GM12878 (cell line): ENCODE data around the gene PEF1. TPM values are rescaled to one million over a fixed set of nuclear protein-coding genes. Genes with fewer than 3 reads are reported as not detected.

ENCODE experiments used
- ATAC-seq: fragments of 200-7000 bp; cut with Tn5 transposase; 3 replicates; pipeline ENCODE4 v1.9.1; 2020; ENCODE audit warnings: mild to moderate bottlenecking, moderate library complexity
- BruUV-seq: library from RNA; stranded (reverse); fragments of 400-500 nt; replicated peaks from 2 replicates; lab custom pipeline; 2021; lab: Mats Ljungman, UMichigan
- CTCF ChIA-PET: fragments of 300-600 bp; sonication (Branson Sonifier 250); formaldehyde crosslinking; extraction: SDS; loops from one replicate; lab custom pipeline; 2021; ENCODE audit warnings: inconsistent platforms; lab: Yijun Ruan, JAX
- POLR2A ChIA-PET: fragments of 350-600 bp; formaldehyde crosslinking; extraction: SDS; loops from one replicate; lab custom pipeline; 2021; ENCODE audit warnings: inconsistent platforms; lab: Charles Lee
- RAD21 ChIA-PET: fragments of 300-600 bp; sonication (Branson Sonifier 250); formaldehyde crosslinking; loops from one replicate; lab custom pipeline; 2023; ENCODE audit warnings: antibody characterized with exemption; ENCODE audit not compliant: unreplicated experiment; lab: Charles Lee
- SMC1A ChIA-PET: fragments of 300-600 bp; sonication (Branson Sonifier 250); formaldehyde crosslinking; loops from one replicate; lab custom pipeline; 2023; ENCODE audit not compliant: unreplicated experiment, uncharacterized antibody; lab: Charles Lee
- DNase-seq: peaks from one replicate; pipeline ENCODE4 v3.0.0-alpha.2; 2011; ENCODE audit warnings: low read depth, low spot score
- FAIRE-seq: peaks from 3 replicates; lab custom pipeline; 2011; peaks lifted over from hg19 to GRCh38; lab: Jason Lieb, UNC
- H2AFZ ChIP-seq: 2 replicates; pipeline ENCODE4 v1.6.0; 2011; ENCODE audit warnings: low read depth, low read length, control low read depth; ENCODE audit not compliant: control insufficient read depth
- H3K27ac ChIP-seq: 2 replicates; pipeline ENCODE4 v1.5.1; 2011; ENCODE audit warnings: control low read depth; ENCODE audit not compliant: control insufficient read depth, insufficient read depth
- H3K27me3 ChIP-seq, 2 experiments: replicated peaks in 1 of 2; 2 replicates each; pipeline versions ENCODE4 v1.6.0 to v1.6.1; 2011; ENCODE audit warnings: low read length in 1 of 2; ENCODE audit not compliant: control insufficient read depth in 2 of 2, insufficient read depth in 2 of 2
- H3K36me3 ChIP-seq, 2 experiments: 2 replicates each; pipeline ENCODE4 v1.5.1; 2011; ENCODE audit warnings: low read length in 1 of 2; ENCODE audit not compliant: control insufficient read depth in 2 of 2, insufficient read depth in 2 of 2
- H3K4me1 ChIP-seq: 2 replicates; pipeline ENCODE4 v1.6.1; 2011; ENCODE audit warnings: mild to moderate bottlenecking, low read length, moderate library complexity, mixed read lengths; ENCODE audit not compliant: control insufficient read depth, insufficient read depth
- H3K4me2 ChIP-seq: 2 replicates; pipeline ENCODE4 v1.6.0; 2011; ENCODE audit warnings: control low read depth; ENCODE audit not compliant: control insufficient read depth, insufficient read depth
- H3K4me3 ChIP-seq: fragments of 200-600 bp; sonication (generic); 2 replicates; pipeline ENCODE4 v1.5.1; 2016
- H3K79me2 ChIP-seq: 2 replicates; pipeline ENCODE4 v1.6.0; 2011; ENCODE audit warnings: low read length; ENCODE audit not compliant: control insufficient read depth, insufficient read depth
- H3K9ac ChIP-seq: 2 replicates; pipeline ENCODE4 v1.8.0; 2011; ENCODE audit warnings: low read length, control low read depth, mixed read lengths; ENCODE audit not compliant: control insufficient read depth, insufficient read depth
- H3K9me3 ChIP-seq: replicated peaks from 3 replicates; pipeline ENCODE4 v1.5.1; 2011; ENCODE audit warnings: mild to moderate bottlenecking, low read length; ENCODE audit not compliant: control insufficient read depth, insufficient read depth
- H4K20me1 ChIP-seq: 2 replicates; pipeline ENCODE4 v1.6.0; 2011; ENCODE audit not compliant: control insufficient read depth, insufficient read depth
- ASH2L ChIP-seq: fragments of 300-600, 200-600 bp; sonication (generic); IDR thresholded peaks from 2 replicates; pipeline ENCODE4 v1.6.1; 2017; ENCODE audit warnings: low read depth, mild to moderate bottlenecking, borderline replicate concordance
- E2F8 ChIP-seq: fragments of 450-650 bp; IDR thresholded peaks from 2 replicates; pipeline ENCODE4 v1.6.1; 2018; ENCODE audit warnings: mild to moderate bottlenecking, low read depth, moderate library complexity; ENCODE audit not compliant: partially characterized antibody
- MLLT1 ChIP-seq: fragments of 450-650 bp; IDR thresholded peaks from 2 replicates; pipeline ENCODE4 v1.6.1; 2016; ENCODE audit warnings: mild to moderate bottlenecking
- MTA2 ChIP-seq: fragments of 450-650 bp; IDR thresholded peaks from 2 replicates; pipeline ENCODE4 v1.6.1; 2016; ENCODE audit warnings: low read depth, mild to moderate bottlenecking, moderate library complexity
- PAX8 ChIP-seq: fragments of 450-650 bp; IDR thresholded peaks from 2 replicates; pipeline ENCODE4 v1.6.1; 2017; ENCODE audit warnings: mild to moderate bottlenecking, moderate library complexity
- SKIL ChIP-seq: fragments of 450-650 bp; IDR thresholded peaks from 2 replicates; pipeline ENCODE4 v1.6.1; 2017; ENCODE audit warnings: mild to moderate bottlenecking, low read depth, inconsistent platforms; ENCODE audit not compliant: poor library complexity, severe bottlenecking
- USF2 ChIP-seq: IDR thresholded peaks from 2 replicates; pipeline ENCODE4 v1.6.1; 2011; ENCODE audit warnings: low read depth, low read length, improper control_type of control experiment, borderline replicate concordance
- ZNF274 ChIP-seq: IDR thresholded peaks from one replicate; pipeline ENCODE4 v1.8.0; 2011; ENCODE audit not compliant: insufficient read length, insufficient read depth
- WGBS: methylation state at CpG from one replicate; pipeline ENCODE4 v1.1.6; 2016; ENCODE audit warnings: low lambda C conversion rate; ENCODE audit not compliant: insufficient replicate concordance, insufficient coverage; ENCODE audit errors: missing lambda C conversion rate; 5-methylcytosine and 5-hydroxymethylcytosine counted together
- in situ Hi-C: fragments of 300-500 bp; cut with MboI; formaldehyde crosslinking; loops from 9 replicates; pipeline ENCODE4 v1.14.3; 2018; ENCODE audit warnings: mixed read lengths
- intact Hi-C: fragments of 100-400 bp; cut with micrococcal nuclease; formaldehyde crosslinking; loops from one replicate; pipeline ENCODE4 v1.14.2; 2022; ENCODE audit not compliant: unreplicated experiment
- polyA plus RNA-seq, 11 experiments: library from polyadenylated mRNA; depleted of rRNA in 4 of 11; unstranded in 6 of 11; stranded (reverse) in 5 of 11; fragments of >200 nt; fragmentation: Nextera tagmentation in 4 of 11; fragmentation: Illumina TruSeq in 1 of 11; extraction: Ambion mirVana in 4 of 11; extraction: Trizol in 1 of 11; gene quantifications; 1 replicate in 1 of 11; 2 replicates in 10 of 11; pipeline versions ENCODE4 v1.2.1 to v1.2.3, GENCODE V29; 2011 to 2016; ENCODE audit warnings: inconsistent platforms in 2 of 11, missing spikeins in 2 of 11, low read depth in 1 of 11
- total RNA-seq, 4 experiments: library from RNA; depleted of rRNA in 3 of 4; stranded (reverse); fragments of >200 nt in 3 of 4; fragmentation: Illumina TruSeq in 1 of 4; extraction: Trizol in 1 of 4; gene quantifications; 2 replicates each; pipeline versions ENCODE4 v1.2.1 to v1.2.3, GENCODE V29; 2013 to 2021

PEF1 gene
- total and polyA plus RNA-seq, 10 of the 15 experiments (the other 5 are each of a cell fraction or from before 2014, with no cell fraction given), result 27.1 to 107 (median 79.0) TPM

GRCh38 chr1:31642366-31642765 lies 2.3 kb downstream of the PEF1 start:
- Histone ChIP-seq H4K20me1 (no peaks in the 10 kb centered on the region), H2AFZ (no peak overlapping the region)
- POLR2A ChIA-PET, result interaction anchor here (1.7 kb wide), 1 partner anchor 9 kb away, joined by 5 read pairs; no protein-coding TSS in a partner anchor
- FAIRE-seq, result no peak
- RAD21 ChIA-PET, result no interaction called here
- TF ChIP-seq ZNF274, result no peak
- no peak for TF ChIP-seq SKIL
- no peak for TF ChIP-seq ASH2L
- no peak for TF ChIP-seq E2F8
- TF ChIP-seq USF2, result no peak
- TF ChIP-seq MTA2, result no peak
- no peak for TF ChIP-seq PAX8
- no peak for TF ChIP-seq MLLT1
- TF ChIP-seq, all 136 proteins: peak for 0
- no peak overlapping the region for H3K27ac ChIP-seq
- H3K79me2 ChIP-seq, result peaks cover 58% of the 10 kb centered on the region
- ChIA-PET SMC1A (interaction anchor here (0.7 to 1.8 kb wide), 6 partner anchors 22 to 146 kb away, joined by 3 to 6 read pairs (median 3); partner anchors contain the start of gene HCRTR1), CTCF (interaction anchor here (0.6 to 3.2 kb wide), 7 partner anchors 9 to 147 kb away, joined by 3 to 14 read pairs (median 4); no protein-coding TSS in a partner anchor)
- ATAC-seq, result no peak
- no TSS peak for BruUV-seq
- 100% methylated on average over 4 of the region's 4 CpGs for WGBS
- no peak overlapping the region for H3K4me3 ChIP-seq
- no peak for DNase-seq
- peaks cover 9% of the 10 kb centered on the region for H3K4me1 ChIP-seq
- H3K4me2 ChIP-seq, result no peak overlapping the region
- in situ Hi-C loops (no loop called here), intact Hi-C loops (no loop called here)
- H3K9me3 ChIP-seq, result no peaks in the 10 kb centered on the region
- no peaks in the 10 kb centered on the region for H3K36me3 ChIP-seq
- no peak overlapping the region for H3K9ac ChIP-seq
- H3K27me3 ChIP-seq, result no peaks in the 10 kb centered on the region
